HCT116 (cell line): ENCODE results near the gene SGK2. TPM values are rescaled to one million over a fixed set of nuclear protein-coding genes. Genes with fewer than 3 reads are reported as not detected.

Experiments
- ATAC-seq: fragments of 200-7000 bp; cut with Tn5 transposase; 2 replicates; pipeline ENCODE4 v1.9.1; 2020; ENCODE audit warnings: mild to moderate bottlenecking, moderate library complexity
- BruUV-seq: library from RNA; stranded (reverse); fragments of 400-500 nt; replicated peaks from 2 replicates; lab custom pipeline; 2021; lab: Mats Ljungman, UMichigan
- CTCF ChIA-PET: fragments of 300-600 bp; sonication (Branson Sonifier 250); formaldehyde crosslinking; loops from one replicate; lab custom pipeline; 2021; ENCODE audit warnings: antibody characterized with exemption; lab: Charles Lee
- POLR2A ChIA-PET: fragments of 300-600, 350-600 bp; sonication (Branson Sonifier 250); formaldehyde crosslinking; loops from one replicate; lab custom pipeline; 2021; ENCODE audit warnings: antibody characterized with exemption; lab: Charles Lee
- RAD21 ChIA-PET, 2 experiments: fragments of 300-600 bp; sonication (Branson Sonifier 250); formaldehyde crosslinking; loops; one replicate each; lab custom pipeline; 2023; ENCODE audit warnings: low total read pairs in 2 of 2; ENCODE audit not compliant: uncharacterized antibody in 2 of 2, unreplicated experiment in 2 of 2, low non-redundant PET in 1 of 2; lab: Charles Lee
- DNase-seq: peaks from one replicate; pipeline ENCODE4 v3.0.0-alpha.2; 2010; ENCODE audit warnings: low read depth, low spot score
- H2AFZ ChIP-seq: fragments of 200-600 bp; shearing (Covaris generic), sonication (generic); 2 replicates; pipeline ENCODE4 v1.6.1; 2017; ENCODE audit warnings: low read depth, mixed run types, mixed read lengths, antibody characterized with exemption, low read length; ENCODE audit not compliant: poor library complexity, severe bottlenecking
- H3K27ac ChIP-seq: 2 replicates; pipeline ENCODE4 v1.5.1; 2012; ENCODE audit warnings: low read depth, low read length
- H3K27me3 ChIP-seq: fragments of 200-600 bp; sonication (generic); 2 replicates; pipeline ENCODE4 v1.6.1; 2016; ENCODE audit warnings: mixed run types, low read length, mixed read lengths; ENCODE audit not compliant: insufficient read depth
- H3K36me3 ChIP-seq, 2 experiments: fragments of 200-500 bp in 1 of 2; fragments of 200-600 bp in 1 of 2; sonication (Bioruptor generic) in 1 of 2; sonication (generic) in 1 of 2; 2 replicates each; pipeline versions ENCODE4 v1.5.1 to v1.6.1; 2014 to 2016; ENCODE audit warnings: low read length in 2 of 2, inconsistent platforms in 1 of 2, mixed read lengths in 1 of 2, mixed run types in 1 of 2; ENCODE audit not compliant: insufficient read depth in 2 of 2, control insufficient read depth in 1 of 2
- H3K4me1 ChIP-seq, 2 experiments: fragments of 200-600 bp in 1 of 2; sonication (generic) in 1 of 2; 2 replicates each; pipeline versions ENCODE4 v1.5.1 to v1.6.1; 2012 to 2017; ENCODE audit warnings: low read length in 2 of 2, inconsistent platforms in 1 of 2, mild to moderate bottlenecking in 1 of 2, mixed read lengths in 1 of 2, mixed run types in 1 of 2, moderate library complexity in 1 of 2; ENCODE audit not compliant: insufficient read depth in 2 of 2, control insufficient read depth in 1 of 2
- H3K4me2 ChIP-seq: fragments of 200-600 bp; sonication (generic); 2 replicates; pipeline ENCODE4 v1.6.1; 2017; ENCODE audit warnings: mixed run types, low read length, mixed read lengths
- H3K4me3 ChIP-seq, 2 experiments: fragments of 200-600 bp in 1 of 2; sonication (generic) in 1 of 2; replicated peaks in 1 of 2; 2 replicates each; pipeline ENCODE4 v1.5.1; 2011 to 2016; ENCODE audit warnings: low read length in 2 of 2, control low read depth in 1 of 2, low read depth in 1 of 2, mild to moderate bottlenecking in 1 of 2, mixed read lengths in 1 of 2, mixed run types in 1 of 2
- H3K79me2 ChIP-seq: fragments of 200-600 bp; sonication (generic); 2 replicates; pipeline ENCODE4 v1.6.1; 2017; ENCODE audit warnings: mild to moderate bottlenecking, mixed run types, low read length, moderate library complexity, mixed read lengths; ENCODE audit not compliant: insufficient read depth
- H3K9ac ChIP-seq: fragments of 200-600 bp; sonication (generic); 2 replicates; pipeline ENCODE4 v1.6.1; 2016; ENCODE audit warnings: low read length, mixed read lengths
- H3K9me2 ChIP-seq: fragments of 200-600 bp; sonication (generic), shearing (Covaris generic); 2 replicates; pipeline ENCODE4 v1.6.1; 2017; ENCODE audit warnings: mixed run types, mild to moderate bottlenecking, moderate library complexity; ENCODE audit not compliant: insufficient read depth
- H3K9me3 ChIP-seq, 2 experiments: fragments of 200-500 bp in 1 of 2; fragments of 200-600 bp in 1 of 2; sonication (Bioruptor generic) in 1 of 2; sonication (generic) in 1 of 2; 2 replicates each; pipeline ENCODE4 v1.6.1; 2014 to 2017; ENCODE audit warnings: low read length in 2 of 2, mixed read lengths in 2 of 2, inconsistent platforms in 1 of 2, low read depth in 1 of 2, mild to moderate bottlenecking in 1 of 2, mixed run types in 1 of 2, moderate library complexity in 1 of 2; ENCODE audit not compliant: control insufficient read depth in 1 of 2, insufficient read depth in 1 of 2
- H4K20me1 ChIP-seq: fragments of 200-600 bp; sonication (generic), shearing (Covaris generic); 2 replicates; pipeline ENCODE4 v1.6.1; 2017; ENCODE audit warnings: mixed run types, mild to moderate bottlenecking, moderate library complexity; ENCODE audit not compliant: insufficient read depth
- ATF3 ChIP-seq: IDR thresholded peaks from 2 replicates; pipeline ENCODE4 v1.6.1; 2012
- CEBPB ChIP-seq: IDR thresholded peaks from 2 replicates; pipeline ENCODE4 v1.6.1; 2012; ENCODE audit warnings: low read depth
- CTCF ChIP-seq, 3 experiments: fragments of 200-600 bp in 1 of 3; sonication (generic) in 1 of 3; IDR thresholded peaks in 2 of 3; conservative IDR thresholded peaks in 1 of 3; 2 replicates each; pipeline ENCODE4 v1.5.1; 2012 to 2017; ENCODE audit warnings: low read depth in 2 of 3, low read length in 2 of 3, antibody characterized with exemption in 1 of 3, borderline replicate concordance in 1 of 3, control low read depth in 1 of 3, mild to moderate bottlenecking in 1 of 3, mixed read lengths in 1 of 3, mixed run types in 1 of 3, moderate library complexity in 1 of 3; ENCODE audit not compliant: insufficient read depth in 1 of 3
- ELF1 ChIP-seq: IDR thresholded peaks from 2 replicates; pipeline ENCODE4 v1.6.1; 2012; ENCODE audit warnings: low read depth, borderline replicate concordance
- EZH2phosphoT487 ChIP-seq: fragments of 200-600 bp; IDR thresholded peaks from 2 replicates; pipeline ENCODE4 v1.6.1; 2018; ENCODE audit warnings: antibody characterized with exemption, borderline replicate concordance
- JUND ChIP-seq: IDR thresholded peaks from 2 replicates; pipeline ENCODE4 v1.6.1; 2012
- MAX ChIP-seq: IDR thresholded peaks from 2 replicates; pipeline ENCODE4 v1.6.1; 2012
- POLR2A ChIP-seq: IDR thresholded peaks from 2 replicates; pipeline ENCODE4 v1.7.0; 2011; ENCODE audit warnings: borderline replicate concordance; ENCODE audit not compliant: insufficient read depth, insufficient read length; ENCODE audit errors: extremely low read depth
- POLR2AphosphoS5 ChIP-seq: IDR thresholded peaks from 2 replicates; pipeline ENCODE4 v1.6.1; 2011; ENCODE audit warnings: mild to moderate bottlenecking, low read depth, low read length, moderate library complexity
- RAD21 ChIP-seq: IDR thresholded peaks from 2 replicates; pipeline ENCODE4 v1.6.1; 2012; ENCODE audit warnings: low read depth, mild to moderate bottlenecking
- SRF ChIP-seq: IDR thresholded peaks from 2 replicates; pipeline ENCODE4 v1.6.1; 2012; ENCODE audit warnings: low read depth
- ZBTB33 ChIP-seq: IDR thresholded peaks from 2 replicates; pipeline ENCODE4 v1.6.1; 2011; ENCODE audit warnings: mild to moderate bottlenecking, low read length, moderate library complexity; ENCODE audit not compliant: insufficient replicate concordance; ENCODE audit errors: extremely low read depth
- ZFX ChIP-seq: fragments of 450-650 bp; IDR thresholded peaks from 2 replicates; pipeline ENCODE4 v1.6.1; 2017
- ZNF274 ChIP-seq: fragments of 200-500 bp; sonication (Bioruptor generic); IDR thresholded peaks from 2 replicates; pipeline ENCODE4 v1.6.1; 2014; ENCODE audit warnings: mild to moderate bottlenecking, low read depth, low read length, inconsistent platforms
- intact Hi-C: fragments of 100-400 bp; cut with micrococcal nuclease; formaldehyde crosslinking; loops from 2 replicates; pipeline ENCODE4 v1.10.0; 2022
- total RNA-seq: library from RNA; stranded (reverse); gene quantifications from one replicate; pipeline ENCODE4 v1.2.1, GENCODE V29; 2021; ENCODE audit not compliant: unreplicated experiment

The SGK2 gene
- total RNA-seq, 1 experiment from 2014 or later = 2.3 TPM

- Histone ChIP-seq H2AFZ (no peak overlapping the region), H3K36me3 (peaks cover 0 to 7% of the 10 kb centered on the region in 2 experiments; a peak in 1 of 4 replicates), H3K9me2 (no peaks in the 10 kb centered on the region), H3K9ac (no peak overlapping the region), H3K4me2 (no peak overlapping the region), H3K9me3 (no peaks in the 10 kb centered on the region), H3K27me3 (no peaks in the 10 kb centered on the region), H3K4me3 (no peak overlapping the region), H3K79me2 (no peaks in the 10 kb centered on the region), H3K27ac (no peak overlapping the region), H4K20me1 (no peaks in the 10 kb centered on the region), H3K4me1 (no peaks in the 10 kb centered on the region)
- no TSS peak for BruUV-seq
- intact Hi-C loops = no loop called here
- ChIA-PET CTCF (interaction anchor here (5.4 kb wide), 1 partner anchor 152 kb away, joined by 76 read pairs; no protein-coding TSS in a partner anchor), POLR2A (no interaction called here), RAD21 (no interaction called here)
- DNase-seq (no peak), ATAC-seq (no peak)
- TF ChIP-seq SRF = no peak
- TF ChIP-seq ZNF274 = no peak
- no peak for TF ChIP-seq ZFX
- no peak for TF ChIP-seq EZH2phosphoT487
- TF ChIP-seq POLR2AphosphoS5 = no peak
- TF ChIP-seq CTCF (IDR thresholded peaks at IDR 0.05 in 2 of 3, conservative IDR thresholded peaks at IDR 0.05 in 1 of 3; ENCODE audit: borderline replicate concordance in 1 of 3, insufficient read depth in 1 of 3, low read depth in 2 of 3, low read length in 2 of 3) = no peak
- TF ChIP-seq RAD21 = no peak
- TF ChIP-seq ZBTB33 = no peak
- no peak for TF ChIP-seq ATF3
- TF ChIP-seq CEBPB = no peak
- TF ChIP-seq JUND = no peak
- TF ChIP-seq ELF1 = no peak
- no peak for TF ChIP-seq MAX
- no peak for TF ChIP-seq POLR2A
Observed at GRCh38 chr20:43540673-43541060, 18.2 kb upstream of the SGK2 start.
